ENCODE data around the gene GPR146. TPM values are rescaled to one million over a fixed set of nuclear protein-coding genes. Genes with fewer than 3 reads are reported as not detected.
A peak's percentile ranks its signal among the peaks of the same experiment; 100 is the strongest.

Gene GPR146
- total and polyA plus RNA-seq, 9 of the 15 experiments (the other 6 are each of a cell fraction or from before 2014, with no cell fraction given): 0.22 to 3.6 (median 0.64) TPM; not detected in 2

- TF ChIP-seq, protein P1, sequence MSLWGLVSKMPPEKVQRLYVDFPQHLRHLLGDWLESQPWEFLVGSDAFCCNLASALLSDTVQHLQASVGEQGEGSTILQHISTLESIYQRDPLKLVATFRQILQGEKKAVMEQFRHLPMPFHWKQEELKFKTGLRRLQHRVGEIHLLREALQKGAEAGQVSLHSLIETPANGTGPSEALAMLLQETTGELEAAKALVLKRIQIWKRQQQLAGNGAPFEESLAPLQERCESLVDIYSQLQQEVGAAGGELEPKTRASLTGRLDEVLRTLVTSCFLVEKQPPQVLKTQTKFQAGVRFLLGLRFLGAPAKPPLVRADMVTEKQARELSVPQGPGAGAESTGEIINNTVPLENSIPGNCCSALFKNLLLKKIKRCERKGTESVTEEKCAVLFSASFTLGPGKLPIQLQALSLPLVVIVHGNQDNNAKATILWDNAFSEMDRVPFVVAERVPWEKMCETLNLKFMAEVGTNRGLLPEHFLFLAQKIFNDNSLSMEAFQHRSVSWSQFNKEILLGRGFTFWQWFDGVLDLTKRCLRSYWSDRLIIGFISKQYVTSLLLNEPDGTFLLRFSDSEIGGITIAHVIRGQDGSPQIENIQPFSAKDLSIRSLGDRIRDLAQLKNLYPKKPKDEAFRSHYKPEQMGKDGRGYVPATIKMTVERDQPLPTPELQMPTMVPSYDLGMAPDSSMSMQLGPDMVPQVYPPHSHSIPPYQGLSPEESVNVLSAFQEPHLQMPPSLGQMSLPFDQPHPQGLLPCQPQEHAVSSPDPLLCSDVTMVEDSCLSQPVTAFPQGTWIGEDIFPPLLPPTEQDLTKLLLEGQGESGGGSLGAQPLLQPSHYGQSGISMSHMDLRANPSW (CRISPR knock-in tag; IDR thresholded peaks at IDR 0.05): no peak
- no peak for TF ChIP-seq ZNF655 (CRISPR knock-in tag; IDR thresholded peaks at IDR 0.05)
- no peak for TF ChIP-seq CBX8 (IDR thresholded peaks at IDR 0.05; ENCODE audit: borderline replicate concordance, extremely low read depth, low read depth, low read length, poor library complexity, severe bottlenecking)
- TF ChIP-seq HDAC6 (IDR thresholded peaks at IDR 0.05; ENCODE audit: low read depth, low read length): 0 out of 2 replicates have a peak, but pooled peaks have one; percentile 46
- TF ChIP-seq HLTF (IDR thresholded peaks at IDR 0.05): no peak
- TF ChIP-seq SREBF1 (IDR thresholded peaks at IDR 0.05; ENCODE audit: borderline replicate concordance, low read depth, low read length): no peak
- no peak for TF ChIP-seq CREBBP (IDR thresholded peaks at IDR 0.05; ENCODE audit: low read depth, low read length)
- no peak for TF ChIP-seq FIP1L1 (IDR thresholded peaks at IDR 0.05; ENCODE audit: low read depth, low read length, poor library complexity, severe bottlenecking)
- TF ChIP-seq TSHZ1 (CRISPR knock-in tag; IDR thresholded peaks at IDR 0.05): no peak
- TF ChIP-seq FOXA3 (CRISPR knock-in tag; conservative IDR thresholded peaks at IDR 0.05 in 1 of 2, IDR thresholded peaks at IDR 0.05 in 1 of 2): peak in 1 of 2 experiments; percentile 45; a peak in 1 of 4 replicates
- TF ChIP-seq ZNF609 (CRISPR knock-in tag; IDR thresholded peaks at IDR 0.05; ENCODE audit: borderline replicate concordance): no peak
- TF ChIP-seq NFE2L1 (tag; IDR thresholded peaks at IDR 0.05; ENCODE audit: borderline replicate concordance, low read depth): no peak
Observed at GRCh38 chr7:1027242-1028043, 16.9 kb upstream of the GPR146 start (continued).
